Measurements from ENCODE around the gene DOCK4.

DOCK4 gene

DNA sequence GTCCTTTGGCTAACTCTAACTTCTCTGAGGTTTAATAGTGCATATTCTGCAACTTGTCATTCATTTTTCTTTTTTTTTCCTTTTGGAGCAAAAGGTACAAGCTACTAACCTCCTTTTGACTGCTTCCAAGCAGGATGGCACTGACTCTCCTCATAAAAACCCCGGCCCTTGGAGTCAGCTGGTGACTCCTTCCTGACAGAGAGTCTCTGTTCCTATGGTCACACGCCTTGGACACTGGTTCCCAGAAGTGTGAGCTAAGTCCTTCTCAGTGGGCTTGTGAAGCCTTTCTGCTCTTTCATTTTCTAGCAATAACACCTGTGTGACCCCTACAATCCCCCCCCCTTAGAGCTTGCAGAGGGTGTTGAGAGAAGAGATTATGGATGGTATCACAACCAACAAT lies 21.7 kb downstream of the DOCK4 start:
- no peak for TF ChIP-seq ZFX (IDR thresholded peaks at IDR 0.05; ENCODE audit: borderline replicate concordance)
- TF ChIP-seq, protein P1, sequence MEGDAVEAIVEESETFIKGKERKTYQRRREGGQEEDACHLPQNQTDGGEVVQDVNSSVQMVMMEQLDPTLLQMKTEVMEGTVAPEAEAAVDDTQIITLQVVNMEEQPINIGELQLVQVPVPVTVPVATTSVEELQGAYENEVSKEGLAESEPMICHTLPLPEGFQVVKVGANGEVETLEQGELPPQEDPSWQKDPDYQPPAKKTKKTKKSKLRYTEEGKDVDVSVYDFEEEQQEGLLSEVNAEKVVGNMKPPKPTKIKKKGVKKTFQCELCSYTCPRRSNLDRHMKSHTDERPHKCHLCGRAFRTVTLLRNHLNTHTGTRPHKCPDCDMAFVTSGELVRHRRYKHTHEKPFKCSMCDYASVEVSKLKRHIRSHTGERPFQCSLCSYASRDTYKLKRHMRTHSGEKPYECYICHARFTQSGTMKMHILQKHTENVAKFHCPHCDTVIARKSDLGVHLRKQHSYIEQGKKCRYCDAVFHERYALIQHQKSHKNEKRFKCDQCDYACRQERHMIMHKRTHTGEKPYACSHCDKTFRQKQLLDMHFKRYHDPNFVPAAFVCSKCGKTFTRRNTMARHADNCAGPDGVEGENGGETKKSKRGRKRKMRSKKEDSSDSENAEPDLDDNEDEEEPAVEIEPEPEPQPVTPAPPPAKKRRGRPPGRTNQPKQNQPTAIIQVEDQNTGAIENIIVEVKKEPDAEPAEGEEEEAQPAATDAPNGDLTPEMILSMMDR (IDR thresholded peaks at IDR 0.05) = no peak
- H3K27ac ChIP-seq = no peak overlapping the region

DNA sequence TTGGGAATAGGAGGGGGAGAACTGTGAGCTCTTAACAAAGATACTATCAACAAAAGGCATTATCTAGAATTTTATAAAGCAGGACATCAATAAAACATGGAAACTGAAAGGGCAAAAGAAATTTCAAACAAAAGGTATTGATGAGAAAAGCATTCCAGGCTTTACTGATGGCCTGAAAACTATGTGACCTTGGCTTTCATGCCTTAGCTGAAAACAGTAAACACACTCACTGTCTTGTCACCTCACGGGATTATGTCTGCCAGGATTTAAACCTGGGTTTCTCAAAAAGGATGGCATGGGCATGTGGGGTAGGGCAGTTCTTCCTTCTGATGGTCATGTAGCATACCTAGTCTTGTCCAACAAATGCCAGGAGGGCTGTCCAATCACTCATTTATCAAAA lies 22.9 kb downstream of the DOCK4 start:
- no peak overlapping the region for H3K27ac ChIP-seq
- TF ChIP-seq, protein P1 (IDR thresholded peaks at IDR 0.05) = no peak
- no peak for TF ChIP-seq ZFX (IDR thresholded peaks at IDR 0.05; ENCODE audit: borderline replicate concordance)

DNA sequence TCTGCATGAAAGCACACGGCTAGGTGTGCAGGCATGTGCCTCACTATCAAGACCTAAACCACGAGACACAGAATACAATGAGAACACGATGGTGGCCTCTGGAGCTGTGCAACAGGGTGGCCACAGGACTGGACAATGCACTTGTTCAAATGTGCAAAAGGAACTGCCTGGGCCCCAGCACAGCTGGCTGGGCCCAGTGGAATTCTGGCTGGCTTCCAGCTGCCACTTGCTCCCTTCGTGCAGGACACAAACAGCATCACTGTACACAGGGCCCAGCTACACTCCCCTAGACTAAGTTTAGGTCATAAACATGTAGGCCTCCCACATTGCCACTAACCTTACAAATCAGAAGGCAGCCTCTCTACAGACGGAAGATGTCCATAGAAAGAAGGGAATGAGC lies 23.4 kb downstream of the DOCK4 start:
- TF ChIP-seq, protein P1 (IDR thresholded peaks at IDR 0.05) = no peak
- TF ChIP-seq ZFX (IDR thresholded peaks at IDR 0.05; ENCODE audit: borderline replicate concordance) = no peak
- H3K27ac ChIP-seq = no peak overlapping the region

DNA sequence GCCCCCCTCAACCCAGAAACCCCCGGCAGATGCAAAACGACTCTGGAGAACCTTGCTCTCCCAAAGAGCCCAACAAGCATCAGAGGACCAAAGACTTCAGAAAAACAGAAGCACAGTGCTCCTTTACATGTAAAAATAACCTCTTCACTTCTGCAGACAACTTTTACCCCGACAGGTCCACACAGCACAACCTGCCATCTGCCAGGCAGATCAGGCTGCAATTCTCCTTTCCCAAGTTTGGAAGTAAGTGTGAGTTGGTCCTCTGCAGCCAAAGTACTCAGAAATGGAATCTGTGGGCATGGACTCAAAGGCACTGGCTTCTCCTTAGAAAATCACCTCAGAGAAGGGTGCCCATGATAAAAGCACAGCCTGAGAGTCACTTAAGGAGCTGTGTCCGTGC lies 26.0 kb downstream of the DOCK4 start:
- TF ChIP-seq, protein P1 (IDR thresholded peaks at IDR 0.05) = no peak
- no peak for TF ChIP-seq ZFX (IDR thresholded peaks at IDR 0.05; ENCODE audit: borderline replicate concordance)

DNA sequence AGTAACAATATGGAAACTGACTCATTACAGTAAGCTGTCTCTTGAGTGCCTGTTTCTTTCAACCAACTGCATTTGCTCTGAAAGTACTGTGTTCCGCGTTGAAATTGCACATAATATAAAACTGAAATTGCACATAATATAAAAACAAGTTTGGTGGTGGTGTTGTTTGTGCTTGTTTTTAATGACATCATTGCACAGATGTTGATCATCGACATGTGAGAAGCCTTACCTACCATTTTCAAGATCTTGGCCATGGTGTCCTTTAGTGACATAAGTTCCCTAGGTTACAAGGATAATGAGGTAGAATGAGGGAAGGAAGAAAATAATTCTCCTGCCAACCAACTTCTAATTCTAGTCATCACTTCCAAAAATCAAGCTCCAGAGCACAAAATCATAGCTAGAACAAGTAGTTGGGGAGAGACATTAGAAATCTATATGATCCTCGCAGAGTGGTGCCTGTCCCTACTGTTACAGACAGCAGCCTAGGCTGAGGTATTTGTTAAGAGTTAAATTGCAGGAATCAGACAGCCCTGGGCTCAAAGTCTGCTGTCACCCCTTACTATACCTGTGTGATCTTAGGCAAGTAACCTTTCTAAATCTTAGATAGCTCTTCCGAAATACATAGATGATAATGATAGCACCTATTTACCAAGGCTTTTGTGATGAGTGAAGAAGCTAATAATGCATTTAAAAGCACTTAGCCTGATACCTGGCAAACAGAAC lies 29.3 kb downstream of the DOCK4 start:
- H3K27ac ChIP-seq = no peak overlapping the region
- TF ChIP-seq, protein P1 (IDR thresholded peaks at IDR 0.05) = no peak
- TF ChIP-seq ZFX (IDR thresholded peaks at IDR 0.05; ENCODE audit: borderline replicate concordance) = no peak

More for the DNA sequence above, 26.0 kb downstream of the DOCK4 start:
- no peak overlapping the region for H3K27ac ChIP-seq

DNA sequence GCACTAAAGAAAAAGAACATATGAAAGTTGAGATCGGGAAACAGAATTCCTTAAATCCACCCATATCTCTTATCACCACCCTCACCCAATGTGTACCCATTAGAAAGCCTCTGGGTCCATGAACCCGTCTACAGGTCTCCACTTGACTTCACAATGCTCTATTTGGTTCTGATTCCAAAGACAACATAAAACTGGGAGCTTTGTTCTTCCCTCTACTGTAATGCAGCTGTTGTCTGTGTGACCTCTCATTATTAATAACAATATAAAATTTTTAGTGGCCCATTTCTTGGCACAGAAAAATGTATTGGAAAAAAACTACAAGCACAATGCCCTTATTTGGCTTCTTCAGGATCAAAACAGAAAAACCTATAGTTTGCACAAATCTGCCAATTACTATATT lies 30.0 kb downstream of the DOCK4 start:
- no peak for TF ChIP-seq ZFX (IDR thresholded peaks at IDR 0.05; ENCODE audit: borderline replicate concordance)
- TF ChIP-seq, protein P1 (IDR thresholded peaks at IDR 0.05) = no peak
- no peak overlapping the region for H3K27ac ChIP-seq

DNA sequence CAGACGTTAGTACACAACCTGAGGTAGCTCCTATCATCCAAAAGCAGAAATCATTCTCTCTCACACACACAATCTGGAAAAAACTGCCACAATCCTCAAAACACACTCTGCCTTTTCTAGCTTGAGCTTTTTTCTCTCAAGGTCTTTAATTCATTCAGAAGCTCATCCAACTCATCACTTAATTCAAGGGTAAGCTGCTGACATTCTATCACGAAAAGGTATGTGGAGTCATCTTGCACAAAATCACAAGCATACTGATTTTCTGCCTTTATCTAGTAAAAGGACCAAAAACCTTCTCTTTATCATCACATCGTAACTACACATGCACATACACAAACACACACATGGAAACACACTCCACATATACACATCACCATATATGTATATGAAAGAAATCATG lies 32.0 kb downstream of the DOCK4 start:
- TF ChIP-seq ZFX (IDR thresholded peaks at IDR 0.05; ENCODE audit: borderline replicate concordance) = no peak
- TF ChIP-seq, protein P1 (IDR thresholded peaks at IDR 0.05) = no peak
- no peak overlapping the region for H3K27ac ChIP-seq

Data from 22Rv1 (cell line).